Hematopoietic multipotent progenitor cell treated with erythropoietin and hydrocortisone succinate and interleukin-3 and kit ligand, for 8 days (in vitro differentiated cells): Measurements from ENCODE around the gene TFB2M.

Source experiments
- DNase-seq: peaks from one replicate; pipeline ENCODE4 v3.0.0-alpha.2; 2015

TFB2M gene

GRCh38 chr1:246550402-246550801 lies 15.7 kb downstream of the TFB2M start:
- DNase-seq, result no peak

- no peak for DNase-seq
Measured at GRCh38 chr1:246549665-246550064, 16.4 kb downstream of the TFB2M start.

GRCh38 chr1:246544001-246544400 lies 22.1 kb downstream of the TFB2M start:
- DNase-seq, result no peak

GRCh38 chr1:246540738-246541491 lies 25.1 kb downstream of the TFB2M start:
- DNase-seq, result no peak

GRCh38 chr1:246537887-246538286 lies 28.2 kb downstream of the TFB2M start:
- DNase-seq, result no peak

GRCh38 chr1:246537441-246537840 lies 28.6 kb downstream of the TFB2M start:
- DNase-seq, result no peak

- DNase-seq, result no peak
Measured at GRCh38 chr1:246534114-246534513, 31.9 kb downstream of the TFB2M start.

- no peak for DNase-seq
Measured at GRCh38 chr1:246533371-246533905, 32.6 kb downstream of the TFB2M start.

- DNase-seq, result no peak
Measured at GRCh38 chr1:246532519-246532918, 33.5 kb downstream of the TFB2M start.

- no peak for DNase-seq
Measured at GRCh38 chr1:246530482-246530881, 35.6 kb downstream of the TFB2M start.

- DNase-seq, result no peak
Measured at GRCh38 chr1:246528933-246529731, 36.9 kb downstream of the TFB2M start.

- DNase-seq, result peak; percentile 31
Measured at GRCh38 chr1:246527402-246528088, 38.5 kb downstream of the TFB2M start.

GRCh38 chr1:246526915-246527314 lies 39.1 kb downstream of the TFB2M start:
- DNase-seq, result no peak

- no peak for DNase-seq
Measured at GRCh38 chr1:246526380-246526779, 39.7 kb downstream of the TFB2M start.

- DNase-seq, result no peak
Measured at GRCh38 chr1:246519514-246519913, 46.5 kb downstream of the TFB2M start.

- DNase-seq, result no peak
Measured at GRCh38 chr1:246518456-246519205, 47.4 kb downstream of the TFB2M start.

- DNase-seq, result no peak
Measured at GRCh38 chr1:246517391-246517790, 48.7 kb downstream of the TFB2M start.

- no peak for DNase-seq
Measured at GRCh38 chr1:246516126-246516525, 49.9 kb downstream of the TFB2M start.

GRCh38 chr1:246515390-246516005 lies 50.6 kb downstream of the TFB2M start:
- no peak for DNase-seq

- DNase-seq, result no peak
Measured at GRCh38 chr1:246513619-246514343, 52.3 kb downstream of the TFB2M start.

- no peak for DNase-seq
Measured at GRCh38 chr1:246513041-246513440, 53.0 kb downstream of the TFB2M start.
